Raji (cell line): ENCODE results near the gene HNF4A.

ENCODE experiments used
- POLR2A ChIP-seq: IDR thresholded peaks from 2 replicates; pipeline ENCODE4 v1.6.1; 2011; ENCODE audit warnings: low read depth, low read length, control low read depth; ENCODE audit not compliant: insufficient read depth

Gene HNF4A

DNA sequence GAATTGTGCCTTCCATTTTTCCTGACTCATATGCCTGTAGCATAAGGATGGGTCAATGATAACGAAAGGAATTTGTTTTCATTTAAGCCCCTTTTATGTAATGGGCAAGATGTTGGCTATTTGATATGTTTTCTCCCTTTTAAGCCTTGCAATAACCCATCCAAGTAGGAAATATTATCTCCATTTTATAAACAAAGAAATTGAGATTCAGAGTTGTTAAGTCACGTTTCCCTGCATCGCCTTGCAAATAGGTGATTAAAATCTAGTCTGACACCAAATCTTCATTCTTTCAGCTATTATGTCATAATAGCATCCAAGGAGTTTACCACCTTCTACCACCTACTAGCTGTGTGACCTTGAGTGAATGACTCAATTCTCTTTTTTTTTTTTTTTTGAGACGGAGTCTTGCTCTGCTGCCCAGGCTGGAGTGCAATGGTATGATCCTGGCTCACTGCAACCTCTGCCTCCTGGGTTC, 7.0 kb downstream of the HNF4A start:
- TF ChIP-seq POLR2A, result no peak

DNA sequence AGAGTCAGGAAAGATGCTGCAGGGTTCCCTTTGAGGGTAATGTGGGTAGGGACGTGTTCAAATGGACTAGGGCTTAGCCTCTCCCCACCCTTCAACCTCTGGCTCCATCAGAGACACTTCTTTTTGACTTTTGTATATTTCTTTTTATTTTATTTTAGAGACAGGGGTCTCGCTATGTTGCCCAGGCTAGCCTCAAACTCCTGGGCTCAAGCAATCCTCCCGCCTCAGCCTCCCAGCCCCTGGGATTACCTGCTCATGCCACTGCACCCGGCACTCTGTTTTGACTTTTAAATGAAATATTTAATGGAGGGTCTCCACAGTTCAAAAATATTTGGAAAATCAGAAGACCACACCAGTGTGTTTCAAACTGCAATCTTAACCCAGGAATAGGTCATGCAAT, 8.6 kb downstream of the HNF4A start:
- no peak for TF ChIP-seq POLR2A

- no peak for TF ChIP-seq POLR2A
These were observed 9.3 kb downstream of the HNF4A start for GRCh38 chr20:44364780-44365179.

- TF ChIP-seq POLR2A, result no peak
These were observed 12.2 kb downstream of the HNF4A start for GRCh38 chr20:44367746-44368145.

- TF ChIP-seq POLR2A, result no peak
These were observed 15.2 kb downstream of the HNF4A start for GRCh38 chr20:44370639-44371218.

DNA sequence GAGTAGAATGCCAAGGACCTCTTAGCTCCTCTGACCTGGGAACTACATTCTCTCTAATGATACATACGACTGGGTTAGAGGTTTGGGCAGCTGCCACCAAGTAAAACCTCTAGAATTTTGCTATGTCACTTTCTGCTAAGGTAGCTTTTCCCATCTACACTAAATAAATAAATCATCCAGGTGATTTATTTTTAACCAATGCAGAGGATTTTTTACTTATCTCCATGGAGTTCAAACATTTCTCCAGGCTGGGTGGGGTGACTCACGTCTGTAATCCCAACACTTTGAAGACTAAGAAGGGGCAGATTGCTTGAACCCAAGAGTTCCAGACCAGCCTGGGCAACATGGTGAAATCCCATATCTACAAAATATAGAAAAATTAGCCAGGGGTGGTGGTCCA, 27.1 kb downstream of the HNF4A start:
- no peak for TF ChIP-seq POLR2A

GRCh38 chr20:44384423-44385027, 29.0 kb downstream of the HNF4A start:
- no peak for TF ChIP-seq POLR2A

GRCh38 chr20:44388466-44389023, 33.0 kb downstream of the HNF4A start:
- TF ChIP-seq POLR2A, result no peak

DNA sequence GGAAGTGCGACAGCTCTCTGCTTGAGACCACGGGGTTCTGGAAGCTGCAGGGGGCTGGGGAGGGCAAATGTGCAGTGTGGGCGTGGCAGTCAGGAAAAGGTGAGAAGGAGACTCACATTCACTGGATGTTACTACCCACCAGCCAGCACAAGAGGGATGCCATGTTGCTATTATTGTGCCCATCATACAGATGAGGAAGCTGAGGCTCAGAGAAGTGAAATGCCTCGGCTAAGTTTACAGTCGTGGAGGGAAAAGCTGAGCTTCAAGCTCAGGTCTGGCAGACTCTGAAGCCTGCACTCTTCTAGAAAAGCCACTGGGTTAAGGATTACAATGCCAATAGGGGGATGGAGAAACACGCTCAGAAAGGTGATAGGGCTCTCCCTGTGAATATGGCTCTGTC, 34.4 kb downstream of the HNF4A start:
- TF ChIP-seq POLR2A, result no peak

GRCh38 chr20:44390280-44390679, 34.8 kb downstream of the HNF4A start:
- no peak for TF ChIP-seq POLR2A

- TF ChIP-seq POLR2A, result no peak
These were observed 36.7 kb downstream of the HNF4A start for GRCh38 chr20:44392088-44392775.

- TF ChIP-seq POLR2A, result no peak
These were observed 37.5 kb downstream of the HNF4A start for GRCh38 chr20:44392776-44393607.

GRCh38 chr20:44393608-44394451, 38.3 kb downstream of the HNF4A start:
- TF ChIP-seq POLR2A, result no peak

DNA sequence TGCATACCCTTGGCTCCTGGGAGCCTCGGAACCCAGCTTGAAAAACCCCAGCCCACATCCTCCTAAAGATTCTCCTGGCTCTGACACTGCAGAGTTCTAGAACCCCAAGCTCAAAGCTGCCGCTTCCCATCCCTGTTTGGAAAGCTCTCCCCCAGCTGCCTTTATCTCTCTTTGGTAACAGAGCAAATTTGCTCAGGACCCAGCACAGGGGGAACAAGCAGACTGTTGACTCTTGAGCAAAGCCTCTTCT, 38.9 kb downstream of the HNF4A start:
- TF ChIP-seq POLR2A, result no peak
